ENCODE data around the gene PSMC2. TPM values are rescaled to one million over a fixed set of nuclear protein-coding genes. Genes with fewer than 3 reads are reported as not detected.

Gene PSMC2
- total RNA-seq, 4 donors from 2014 or later = 40.8 to 81.7 (median 63.3) TPM

GRCh38 chr7:103379270-103379975 is 32.0 kb downstream of the PSMC2 start:
- DNase-seq = no peak
- Histone ChIP-seq H3K4me1 (no peaks in the 10 kb centered on the region), H3K4me3 (no peak overlapping the region), H3K9me3 (no peaks in the 10 kb centered on the region), H3K27ac (no peak overlapping the region), H3K36me3 (no peaks in the 10 kb centered on the region), H3K27me3 (no peaks in the 10 kb centered on the region)
- TF ChIP-seq CTCF (IDR thresholded peaks at IDR 0.05) = no peak
- TF ChIP-seq POLR2A (IDR thresholded peaks at IDR 0.05) = no peak

GRCh38 chr7:103380395-103381191 is 33.1 kb downstream of the PSMC2 start:
- TF ChIP-seq POLR2A (IDR thresholded peaks at IDR 0.05) (no peak), CTCF (IDR thresholded peaks at IDR 0.05) (no peak)
- no peaks in the 10 kb centered on the region for H3K27me3 ChIP-seq
- H3K9me3 ChIP-seq = no peaks in the 10 kb centered on the region
- H3K27ac ChIP-seq = no peak overlapping the region
- no peaks in the 10 kb centered on the region for H3K36me3 ChIP-seq
- no peak for DNase-seq
- H3K4me1 ChIP-seq = no peaks in the 10 kb centered on the region
- H3K4me3 ChIP-seq = no peak overlapping the region

- Histone ChIP-seq H3K4me1 (no peaks in the 10 kb centered on the region), H3K4me3 (no peak overlapping the region), H3K36me3 (no peaks in the 10 kb centered on the region), H3K27ac (no peak overlapping the region), H3K9me3 (no peaks in the 10 kb centered on the region), H3K27me3 (no peaks in the 10 kb centered on the region)
- no peak for TF ChIP-seq CTCF (IDR thresholded peaks at IDR 0.05)
- DNase-seq = no peak
Measured at GRCh38 chr7:103381280-103382031, 34.0 kb downstream of the PSMC2 start.

- H3K27ac ChIP-seq = no peak overlapping the region
- no peak for TF ChIP-seq CTCF (IDR thresholded peaks at IDR 0.05)
- TF ChIP-seq POLR2A (IDR thresholded peaks at IDR 0.05) = no peak
- no peak for DNase-seq
Measured at GRCh38 chr7:103382032-103382402, 34.6 kb downstream of the PSMC2 start.

GRCh38 chr7:103387242-103387641 is 39.8 kb downstream of the PSMC2 start:
- no peaks in the 10 kb centered on the region for H3K4me1 ChIP-seq
- no peaks in the 10 kb centered on the region for H3K9me3 ChIP-seq
- H3K27ac ChIP-seq = no peak overlapping the region
- no peak for TF ChIP-seq CTCF (IDR thresholded peaks at IDR 0.05)
- TF ChIP-seq POLR2A (IDR thresholded peaks at IDR 0.05) = no peak
- H3K36me3 ChIP-seq = no peaks in the 10 kb centered on the region
- DNase-seq = no peak
- H3K4me3 ChIP-seq = no peak overlapping the region
- H3K27me3 ChIP-seq = no peaks in the 10 kb centered on the region

More at GRCh38 chr7:103382032-103382402, 34.6 kb downstream of the PSMC2 start:
- no peaks in the 10 kb centered on the region for H3K4me1 ChIP-seq
- H3K27me3 ChIP-seq = no peaks in the 10 kb centered on the region
- H3K9me3 ChIP-seq = no peaks in the 10 kb centered on the region
- H3K4me3 ChIP-seq = no peak overlapping the region
- H3K36me3 ChIP-seq = no peaks in the 10 kb centered on the region
